Measurements from ENCODE around the gene FAM131C.

Gene FAM131C

GRCh38 chr1:16080422-16081150, 7.1 kb upstream of the FAM131C start:
- H3K4me1 ChIP-seq (ENCODE audit: low read length): peaks cover 25% of the 10 kb centered on the region
- H3K27ac ChIP-seq (ENCODE audit: low read length): no peak overlapping the region
- H3K9me3 ChIP-seq (ENCODE audit: insufficient read depth, low read length): no peaks in the 10 kb centered on the region
- H2AFZ ChIP-seq (ENCODE audit: low read depth, low read length): no peak overlapping the region
- no peak for TF ChIP-seq EZH2phosphoT487 (IDR thresholded peaks at IDR 0.05; ENCODE audit: low read depth)
- TF ChIP-seq, protein P1, sequence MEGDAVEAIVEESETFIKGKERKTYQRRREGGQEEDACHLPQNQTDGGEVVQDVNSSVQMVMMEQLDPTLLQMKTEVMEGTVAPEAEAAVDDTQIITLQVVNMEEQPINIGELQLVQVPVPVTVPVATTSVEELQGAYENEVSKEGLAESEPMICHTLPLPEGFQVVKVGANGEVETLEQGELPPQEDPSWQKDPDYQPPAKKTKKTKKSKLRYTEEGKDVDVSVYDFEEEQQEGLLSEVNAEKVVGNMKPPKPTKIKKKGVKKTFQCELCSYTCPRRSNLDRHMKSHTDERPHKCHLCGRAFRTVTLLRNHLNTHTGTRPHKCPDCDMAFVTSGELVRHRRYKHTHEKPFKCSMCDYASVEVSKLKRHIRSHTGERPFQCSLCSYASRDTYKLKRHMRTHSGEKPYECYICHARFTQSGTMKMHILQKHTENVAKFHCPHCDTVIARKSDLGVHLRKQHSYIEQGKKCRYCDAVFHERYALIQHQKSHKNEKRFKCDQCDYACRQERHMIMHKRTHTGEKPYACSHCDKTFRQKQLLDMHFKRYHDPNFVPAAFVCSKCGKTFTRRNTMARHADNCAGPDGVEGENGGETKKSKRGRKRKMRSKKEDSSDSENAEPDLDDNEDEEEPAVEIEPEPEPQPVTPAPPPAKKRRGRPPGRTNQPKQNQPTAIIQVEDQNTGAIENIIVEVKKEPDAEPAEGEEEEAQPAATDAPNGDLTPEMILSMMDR (IDR thresholded peaks at IDR 0.05; ENCODE audit: low read depth, low read length): no peak
- H3K4me3 ChIP-seq (ENCODE audit: low read length): no peak overlapping the region
- no peaks in the 10 kb centered on the region for H3K36me3 ChIP-seq (replicated peaks; ENCODE audit: low read depth, low read length)
- H3K27me3 ChIP-seq (ENCODE audit: low read depth, low read length): no peaks in the 10 kb centered on the region
- H3K9ac ChIP-seq (ENCODE audit: low read length): no peak overlapping the region
- no peak overlapping the region for H3K4me2 ChIP-seq (ENCODE audit: low read length)
- H3K79me2 ChIP-seq (ENCODE audit: low read length): no peaks in the 10 kb centered on the region
- no peaks in the 10 kb centered on the region for H4K20me1 ChIP-seq (ENCODE audit: insufficient read depth, low read length)

GRCh38 chr1:16078925-16079656, 5.6 kb upstream of the FAM131C start:
- no peaks in the 10 kb centered on the region for H4K20me1 ChIP-seq (ENCODE audit: insufficient read depth, low read length)
- H3K36me3 ChIP-seq (replicated peaks; ENCODE audit: low read depth, low read length): no peaks in the 10 kb centered on the region
- no peaks in the 10 kb centered on the region for H3K79me2 ChIP-seq (ENCODE audit: low read length)
- H3K9me3 ChIP-seq (ENCODE audit: insufficient read depth, low read length): no peaks in the 10 kb centered on the region
- H2AFZ ChIP-seq (ENCODE audit: low read depth, low read length): peak overlapping the region; percentile 71
- H3K27ac ChIP-seq (ENCODE audit: low read length): peak overlapping the region; percentile 88
- peaks cover 24% of the 10 kb centered on the region for H3K4me1 ChIP-seq (ENCODE audit: low read length)
- H3K27me3 ChIP-seq (ENCODE audit: low read depth, low read length): peaks cover 5% of the 10 kb centered on the region
- TF ChIP-seq, protein P1 (IDR thresholded peaks at IDR 0.05; ENCODE audit: low read depth, low read length): peak; percentile 83
- no peak for TF ChIP-seq EZH2phosphoT487 (IDR thresholded peaks at IDR 0.05; ENCODE audit: low read depth)
- H3K4me3 ChIP-seq (ENCODE audit: low read length): peak overlapping the region; percentile 64
- peak overlapping the region; percentile 75; the same call in 1 of the 2 replicates for H3K9ac ChIP-seq (ENCODE audit: low read length)
- H3K4me2 ChIP-seq (ENCODE audit: low read length): peak overlapping the region; percentile 84

DNA sequence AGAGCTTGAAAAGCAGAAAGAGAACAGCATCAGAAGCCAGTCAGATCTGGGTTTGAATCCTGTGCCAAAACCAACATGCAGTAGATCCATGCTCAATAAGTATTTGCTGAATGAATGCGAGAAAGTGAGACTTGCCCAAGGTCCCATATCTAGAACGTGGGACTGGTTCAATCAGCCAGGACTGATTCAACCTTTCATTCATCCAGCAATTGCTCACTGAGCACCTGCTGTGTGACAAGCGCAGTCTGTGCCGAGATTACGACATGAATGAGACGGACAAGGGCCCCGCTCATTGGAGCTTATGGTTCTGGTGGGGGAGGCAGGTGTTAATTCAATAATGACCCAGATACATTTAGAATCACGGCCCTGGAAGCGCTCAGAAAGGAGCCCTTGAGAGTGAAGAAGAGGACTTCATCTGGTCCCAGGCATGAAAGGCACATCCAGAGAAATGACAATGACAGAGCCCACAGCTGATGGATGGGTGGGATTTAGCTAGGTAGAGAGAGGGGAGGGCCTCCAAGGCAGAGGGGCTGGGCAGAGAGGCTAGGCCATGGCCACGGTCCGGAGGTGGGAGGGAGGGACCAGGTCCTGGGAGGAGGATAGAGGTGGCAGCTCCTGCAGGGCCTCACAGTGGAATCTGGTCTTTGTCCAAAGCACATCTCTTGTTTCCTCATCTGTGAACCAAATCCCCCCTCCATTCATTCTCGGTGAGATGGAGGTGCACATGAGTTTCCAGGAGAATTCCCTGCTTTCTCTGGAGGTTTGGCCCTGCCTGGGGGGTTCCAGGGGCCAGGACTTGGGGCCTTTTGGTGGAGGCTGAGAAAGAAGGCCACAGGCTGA, 4.2 kb upstream of the FAM131C start:
- no peak overlapping the region for H3K4me3 ChIP-seq (ENCODE audit: low read length)
- peaks cover 27% of the 10 kb centered on the region for H3K4me1 ChIP-seq (ENCODE audit: low read length)
- no peaks in the 10 kb centered on the region for H3K79me2 ChIP-seq (ENCODE audit: low read length)
- no peak overlapping the region for H3K4me2 ChIP-seq (ENCODE audit: low read length)
- peaks cover 8% of the 10 kb centered on the region for H3K27me3 ChIP-seq (ENCODE audit: low read depth, low read length)
- no peak overlapping the region for H2AFZ ChIP-seq (ENCODE audit: low read depth, low read length)
- H3K9me3 ChIP-seq (ENCODE audit: insufficient read depth, low read length): no peaks in the 10 kb centered on the region
- H4K20me1 ChIP-seq (ENCODE audit: insufficient read depth, low read length): no peaks in the 10 kb centered on the region
- H3K36me3 ChIP-seq (replicated peaks; ENCODE audit: low read depth, low read length): no peaks in the 10 kb centered on the region
- TF ChIP-seq, protein P1 (IDR thresholded peaks at IDR 0.05; ENCODE audit: low read depth, low read length): no peak
- no peak for TF ChIP-seq EZH2phosphoT487 (IDR thresholded peaks at IDR 0.05; ENCODE audit: low read depth)
- no peak overlapping the region for H3K9ac ChIP-seq (ENCODE audit: low read length)
- no peak overlapping the region for H3K27ac ChIP-seq (ENCODE audit: low read length)

GRCh38 chr1:16076865-16077238, 3.4 kb upstream of the FAM131C start:
- no peak overlapping the region for H3K9ac ChIP-seq (ENCODE audit: low read length)
- no peak overlapping the region for H3K27ac ChIP-seq (ENCODE audit: low read length)
- peaks cover 25% of the 10 kb centered on the region for H3K4me1 ChIP-seq (ENCODE audit: low read length)
- no peak overlapping the region for H3K4me3 ChIP-seq (ENCODE audit: low read length)
- no peaks in the 10 kb centered on the region for H3K9me3 ChIP-seq (ENCODE audit: insufficient read depth, low read length)
- no peak for TF ChIP-seq EZH2phosphoT487 (IDR thresholded peaks at IDR 0.05; ENCODE audit: low read depth)
- TF ChIP-seq, protein P1 (IDR thresholded peaks at IDR 0.05; ENCODE audit: low read depth, low read length): no peak
- no peaks in the 10 kb centered on the region for H3K79me2 ChIP-seq (ENCODE audit: low read length)
- peaks cover 8% of the 10 kb centered on the region for H3K27me3 ChIP-seq (ENCODE audit: low read depth, low read length)
- no peaks in the 10 kb centered on the region for H3K36me3 ChIP-seq (replicated peaks; ENCODE audit: low read depth, low read length)
- H4K20me1 ChIP-seq (ENCODE audit: insufficient read depth, low read length): no peaks in the 10 kb centered on the region
- no peak overlapping the region for H2AFZ ChIP-seq (ENCODE audit: low read depth, low read length)
- H3K4me2 ChIP-seq (ENCODE audit: low read length): no peak overlapping the region

All from OCI-LY3 (cell line).